A549 (cell line): ENCODE results near the gene MTTP. TPM values are rescaled to one million over a fixed set of nuclear protein-coding genes. Genes with fewer than 3 reads are reported as not detected.

ENCODE experiments used
- ATAC-seq, 2 experiments: fragments of 200-7000 bp in 1 of 2; fragments of >200 bp in 1 of 2; cut with Nextera tagmentation in 1 of 2; cut with Tn5 transposase in 1 of 2; 3 replicates each; pipeline versions ENCODE4 v1.8.0 to v1.9.1; 2018 to 2020; ENCODE audit warnings: mild to moderate bottlenecking in 1 of 2, moderate library complexity in 1 of 2
- CTCF ChIA-PET: fragments of 300-600 bp; sonication (Branson Sonifier 250); formaldehyde crosslinking; extraction: SDS; loops from one replicate; lab custom pipeline; 2021; ENCODE audit warnings: antibody characterized with exemption, inconsistent platforms; lab: Yijun Ruan, JAX
- POLR2A ChIA-PET: fragments of 350-600 bp; formaldehyde crosslinking; extraction: SDS; loops from one replicate; lab custom pipeline; 2021; ENCODE audit warnings: antibody characterized with exemption, inconsistent platforms; lab: Yijun Ruan, JAX
- DNase-seq, 2 experiments: peaks; one replicate each; pipeline versions ENCODE4 v3.0.0 to v3.0.0-alpha.2; 2011 to 2016; ENCODE audit warnings: low read depth in 1 of 2, low spot score in 1 of 2
- FAIRE-seq: peaks from 2 replicates; lab custom pipeline; 2011; peaks lifted over from hg19 to GRCh38; lab: Jason Lieb, UNC
- H3K27ac ChIP-seq, 2 experiments: fragments of >200 bp; sonication (Bioruptor Twin); formaldehyde crosslinking; 3 replicates each; pipeline ENCODE4 v1.5.1; 2016 to 2017
- H3K4me1 ChIP-seq: fragments of >200 bp; sonication (Bioruptor Twin); formaldehyde crosslinking; 3 replicates; pipeline ENCODE4 v1.6.1; 2016
- H3K4me2 ChIP-seq: fragments of >200 bp; sonication (Bioruptor Twin); formaldehyde crosslinking; 3 replicates; pipeline ENCODE4 v1.6.1; 2016
- H3K4me3 ChIP-seq: fragments of >200 bp; sonication (Bioruptor Twin); formaldehyde crosslinking; 3 replicates; pipeline ENCODE4 v1.5.1; 2016
- H3K9me3 ChIP-seq: fragments of >200 bp; sonication (Bioruptor Twin); formaldehyde crosslinking; 3 replicates; pipeline ENCODE4 v1.6.1; 2016
- CBX8 ChIP-seq: fragments of 200-600 bp; sonication (generic); IDR thresholded peaks from 2 replicates; pipeline ENCODE4 v1.6.1; 2016
- CHD2 ChIP-seq: fragments of 150-350 bp; IDR thresholded peaks from 2 replicates; pipeline ENCODE4 v1.6.1; 2014; ENCODE audit warnings: low read length; ENCODE audit not compliant: partially characterized antibody
- EHMT2 ChIP-seq: fragments of 200-600 bp; sonication (generic); IDR thresholded peaks from 2 replicates; pipeline ENCODE4 v1.6.1; 2016; ENCODE audit warnings: antibody characterized with exemption, low read depth, mild to moderate bottlenecking, moderate library complexity
- ELK1 ChIP-seq: fragments of 150-350 bp; IDR thresholded peaks from 2 replicates; pipeline ENCODE4 v1.6.1; 2014; ENCODE audit warnings: low read depth, mild to moderate bottlenecking, low read length
- ESRRA ChIP-seq: fragments of 150-350 bp; IDR thresholded peaks from 2 replicates; pipeline ENCODE4 v1.6.1; 2014; ENCODE audit warnings: mild to moderate bottlenecking, low read length, borderline replicate concordance
- FOSB ChIP-seq: fragments of 250-450 bp; sonication (Bioruptor Pico); IDR thresholded peaks from 2 replicates; pipeline ENCODE4 v1.5.0; 2020; ENCODE audit warnings: mild to moderate bottlenecking, moderate library complexity
- FOXS1 ChIP-seq: fragments of 250-450 bp; sonication (Bioruptor Pico); IDR thresholded peaks from 2 replicates; pipeline ENCODE4 v1.5.0; 2020; ENCODE audit warnings: mild to moderate bottlenecking, moderate library complexity
- GATA3 ChIP-seq: IDR thresholded peaks from 2 replicates; pipeline ENCODE4 v1.6.1; 2012; ENCODE audit warnings: borderline replicate concordance
- HOXA7 ChIP-seq: fragments of 250-450 bp; sonication (Bioruptor Pico); IDR thresholded peaks from 2 replicates; pipeline ENCODE4 v1.5.0; 2020; ENCODE audit warnings: mild to moderate bottlenecking, moderate library complexity
- KDM5A ChIP-seq: fragments of 200-600 bp; sonication (generic); IDR thresholded peaks from 2 replicates; pipeline ENCODE4 v1.6.1; 2016; ENCODE audit warnings: antibody characterized with exemption, mild to moderate bottlenecking
- MAFK ChIP-seq: fragments of 450-650 bp; IDR thresholded peaks from 2 replicates; pipeline ENCODE4 v1.6.1; 2014; ENCODE audit not compliant: partially characterized antibody
- NFE2L2 ChIP-seq: fragments of 150-350 bp; conservative IDR thresholded peaks from 2 replicates; pipeline ENCODE4 v1.6.1; 2014; ENCODE audit warnings: low read length
- NR3C1 ChIP-seq: fragments of >200 bp; sonication (Bioruptor Twin); formaldehyde crosslinking; IDR thresholded peaks from 3 replicates; pipeline ENCODE4 v1.6.1; 2017
- PBX3 ChIP-seq: IDR thresholded peaks from 2 replicates; pipeline ENCODE4 v1.6.1; 2012
- PHF8 ChIP-seq: fragments of 200-600 bp; sonication (generic); IDR thresholded peaks from 2 replicates; pipeline ENCODE4 v1.6.1; 2016; ENCODE audit warnings: low read depth, mild to moderate bottlenecking, antibody characterized with exemption, moderate library complexity, borderline replicate concordance
- POLR2AphosphoS2 ChIP-seq: conservative IDR thresholded peaks from 2 replicates; pipeline ENCODE4 v1.6.1; 2012; ENCODE audit warnings: low read length, improper control_type of control experiment, inconsistent platforms
- RCOR1 ChIP-seq: fragments of 150-350 bp; IDR thresholded peaks from 2 replicates; pipeline ENCODE4 v1.6.1; 2014; ENCODE audit warnings: antibody characterized with exemption, low read length, low read depth
- RFX5 ChIP-seq: fragments of 450-650 bp; IDR thresholded peaks from 2 replicates; pipeline ENCODE4 v1.7.1; 2014; ENCODE audit warnings: antibody characterized with exemption, mild to moderate bottlenecking, moderate library complexity
- RNF2 ChIP-seq: fragments of 200-600 bp; sonication (generic); IDR thresholded peaks from 2 replicates; pipeline ENCODE4 v1.6.1; 2016; ENCODE audit warnings: low read depth, mild to moderate bottlenecking, antibody characterized with exemption, moderate library complexity, borderline replicate concordance
- SMC3 ChIP-seq: fragments of >200 bp; sonication (Bioruptor Twin); formaldehyde crosslinking; IDR thresholded peaks from 3 replicates; pipeline ENCODE4 v1.6.1; 2018; ENCODE audit warnings: inconsistent platforms
- SREBF2 ChIP-seq: fragments of 450-650 bp; IDR thresholded peaks from 2 replicates; pipeline ENCODE4 v1.6.1; 2014; ENCODE audit warnings: mild to moderate bottlenecking, moderate library complexity
- TP53 ChIP-seq: fragments of 250-450 bp; sonication (Bioruptor Pico); IDR thresholded peaks from 2 replicates; pipeline ENCODE4 v1.5.0; 2021; ENCODE audit warnings: mild to moderate bottlenecking, moderate library complexity
- ZSCAN20 ChIP-seq: fragments of 250-450 bp; sonication (Bioruptor Pico); IDR thresholded peaks from 2 replicates; pipeline ENCODE4 v1.8.0; 2022; ENCODE audit warnings: mild to moderate bottlenecking, moderate library complexity
- WGBS: methylation state at CpG from one replicate; pipeline ENCODE4 v1.1.6; 2017; ENCODE audit errors: missing lambda C conversion rate; 5-methylcytosine and 5-hydroxymethylcytosine counted together
- polyA plus RNA-seq, 4 experiments: library from polyadenylated mRNA; depleted of rRNA in 3 of 4; stranded (reverse); fragments of >200 nt; fragmentation: RNase III in 1 of 4; extraction: RNeasy Plus Mini Kit Qiagen cat#74134 plus additional on column Dnase treatment in 1 of 4; gene quantifications; 2 replicates in 3 of 4; 3 replicates in 1 of 4; pipeline ENCODE4 v1.2.3, GENCODE V29; 2011 to 2017
- TF ChIP-seq, protein P1 (sequence below): fragments of >200 bp; sonication (Bioruptor Twin); formaldehyde crosslinking; IDR thresholded peaks from 3 replicates; pipeline ENCODE4 v1.6.1; 2016
- TF ChIP-seq, protein P2 (sequence below): IDR thresholded peaks from 2 replicates; pipeline ENCODE4 v1.6.1; 2012

The MTTP gene
- polyA plus RNA-seq, 2 of the 4 experiments (the other 2 are of a cell fraction) = 0.03 TPM; not detected in 1

DNA sequence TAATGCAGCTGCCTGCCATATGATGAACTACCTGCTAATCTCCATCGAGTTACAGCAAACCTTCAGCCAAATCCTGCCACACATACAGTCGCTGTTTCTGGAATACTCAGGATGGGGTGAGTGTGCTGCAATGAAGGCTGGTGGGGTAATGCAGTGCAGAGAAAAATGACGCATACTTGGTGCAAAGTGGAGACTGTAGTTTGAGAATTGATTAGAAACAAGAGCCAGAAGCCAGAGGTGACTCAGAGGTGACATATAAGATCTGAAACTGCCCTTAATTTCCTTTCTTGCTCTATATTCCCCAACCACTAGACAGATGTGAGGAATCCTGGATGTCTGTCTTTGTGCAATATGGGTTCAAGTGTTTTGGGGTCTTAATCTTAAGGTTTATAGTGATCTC lies 61.0 kb downstream of the MTTP start:
- H3K4me2 ChIP-seq = no peak overlapping the region
- ATAC-seq = no peak
- no peak overlapping the region for H3K27ac ChIP-seq
- TF ChIP-seq KDM5A (no peak), ESRRA (no peak), CHD2 (no peak), MAFK (no peak), ELK1 (no peak), RCOR1 (no peak), RFX5 (no peak), POLR2AphosphoS2 (no peak), GATA3 (no peak), SMC3 (no peak)
- FAIRE-seq = no peak
- WGBS = 65% methylated on average over 3 of the region's 3 CpGs
- peaks cover 4% of the 10 kb centered on the region; the same call in 2 of the 3 replicates for H3K4me1 ChIP-seq
- no peak overlapping the region for H3K4me3 ChIP-seq
- DNase-seq = no peak
- POLR2A ChIA-PET = no interaction called here
- H3K9me3 ChIP-seq = no peaks in the 10 kb centered on the region
- CTCF ChIA-PET = no interaction called here

- FAIRE-seq = no peak
- no peak for ATAC-seq
- POLR2A ChIA-PET = no interaction called here
- no peak overlapping the region for H3K27ac ChIP-seq
- H3K9me3 ChIP-seq = no peaks in the 10 kb centered on the region
- H3K4me1 ChIP-seq = no peaks in the 10 kb centered on the region; the same call in 2 of the 3 replicates
- DNase-seq = no peak
- TF ChIP-seq NFE2L2 (no peak), ESRRA (no peak), TP53 (CRISPR knock-in tag) (no peak), EHMT2 (no peak), FOSB (CRISPR knock-in tag) (no peak), PHF8 (no peak), PBX3 (no peak), HOXA7 (no peak), ZSCAN20 (CRISPR knock-in tag) (no peak), SREBF2 (no peak), SMC3 (no peak)
- TF ChIP-seq, protein P1, sequence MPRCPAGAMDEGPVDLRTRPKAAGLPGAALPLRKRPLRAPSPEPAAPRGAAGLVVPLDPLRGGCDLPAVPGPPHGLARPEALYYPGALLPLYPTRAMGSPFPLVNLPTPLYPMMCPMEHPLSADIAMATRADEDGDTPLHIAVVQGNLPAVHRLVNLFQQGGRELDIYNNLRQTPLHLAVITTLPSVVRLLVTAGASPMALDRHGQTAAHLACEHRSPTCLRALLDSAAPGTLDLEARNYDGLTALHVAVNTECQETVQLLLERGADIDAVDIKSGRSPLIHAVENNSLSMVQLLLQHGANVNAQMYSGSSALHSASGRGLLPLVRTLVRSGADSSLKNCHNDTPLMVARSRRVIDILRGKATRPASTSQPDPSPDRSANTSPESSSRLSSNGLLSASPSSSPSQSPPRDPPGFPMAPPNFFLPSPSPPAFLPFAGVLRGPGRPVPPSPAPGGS = no peak
- TF ChIP-seq, all 56 proteins: peak for 0
- no peak overlapping the region for H3K4me3 ChIP-seq
- WGBS = 70% methylated on average over 2 of the region's 2 CpGs
- no peak overlapping the region for H3K4me2 ChIP-seq
- CTCF ChIA-PET = no interaction called here
Observed at GRCh38 chr4:99636422-99636821, 61.8 kb downstream of the MTTP start.

GRCh38 chr4:99637174-99637573 lies 62.5 kb downstream of the MTTP start:
- ATAC-seq (no peak), FAIRE-seq (no peak), DNase-seq (no peak)
- Histone ChIP-seq H3K4me3 (no peak overlapping the region), H3K27ac (no peak overlapping the region), H3K4me1 (no peaks in the 10 kb centered on the region), H3K9me3 (no peaks in the 10 kb centered on the region), H3K4me2 (no peak overlapping the region)
- CTCF ChIA-PET = no interaction called here
- TF ChIP-seq NR3C1 (no peak), SMC3 (no peak), FOSB (CRISPR knock-in tag) (no peak), CHD2 (no peak), RNF2 (no peak), CBX8 (no peak), FOXS1 (CRISPR knock-in tag) (no peak), TP53 (CRISPR knock-in tag) (no peak)
- TF ChIP-seq, protein P2, sequence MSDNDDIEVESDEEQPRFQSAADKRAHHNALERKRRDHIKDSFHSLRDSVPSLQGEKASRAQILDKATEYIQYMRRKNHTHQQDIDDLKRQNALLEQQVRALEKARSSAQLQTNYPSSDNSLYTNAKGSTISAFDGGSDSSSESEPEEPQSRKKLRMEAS = no peak
- TF ChIP-seq, protein P1 = no peak
- POLR2A ChIA-PET = no interaction called here
- WGBS = 41% methylated on average over 5 of the region's 5 CpGs
